Esophagus mucosa (tissue), 1 donor: ENCODE data around the gene FGF5. TPM values are rescaled to one million over a fixed set of nuclear protein-coding genes. Genes with fewer than 3 reads are reported as not detected.
"Not testable (repeated sequence)": the region's sequence is repeated elsewhere in the genome, so short reads cannot be mapped to it uniquely, and the experiment has no call there.

Source experiments
- ATAC-seq: fragments of 200-7000 bp; cut with Tn5 transposase; one replicate; pipeline ENCODE4 v1.9.1; 2020
- total RNA-seq: library from RNA; stranded (reverse); gene quantifications from one replicate; pipeline ENCODE4 v1.2.4, GENCODE V29; 2023
- donor health status: DM: yes; HTN: yes; CAD: no.

Gene FGF5
- total RNA-seq, 1 donor from 2014 or later = not detected

GRCh38 chr4:80255329-80256095 is 11.0 kb upstream of the FGF5 start:
- ATAC-seq = no peak

GRCh38 chr4:80257851-80258250 is 8.6 kb upstream of the FGF5 start:
- no peak for ATAC-seq

GRCh38 chr4:80259012-80259411 is 7.5 kb upstream of the FGF5 start:
- ATAC-seq = no peak

- ATAC-seq = no peak
Measured at GRCh38 chr4:80259817-80260216, 6.6 kb upstream of the FGF5 start.

DNA sequence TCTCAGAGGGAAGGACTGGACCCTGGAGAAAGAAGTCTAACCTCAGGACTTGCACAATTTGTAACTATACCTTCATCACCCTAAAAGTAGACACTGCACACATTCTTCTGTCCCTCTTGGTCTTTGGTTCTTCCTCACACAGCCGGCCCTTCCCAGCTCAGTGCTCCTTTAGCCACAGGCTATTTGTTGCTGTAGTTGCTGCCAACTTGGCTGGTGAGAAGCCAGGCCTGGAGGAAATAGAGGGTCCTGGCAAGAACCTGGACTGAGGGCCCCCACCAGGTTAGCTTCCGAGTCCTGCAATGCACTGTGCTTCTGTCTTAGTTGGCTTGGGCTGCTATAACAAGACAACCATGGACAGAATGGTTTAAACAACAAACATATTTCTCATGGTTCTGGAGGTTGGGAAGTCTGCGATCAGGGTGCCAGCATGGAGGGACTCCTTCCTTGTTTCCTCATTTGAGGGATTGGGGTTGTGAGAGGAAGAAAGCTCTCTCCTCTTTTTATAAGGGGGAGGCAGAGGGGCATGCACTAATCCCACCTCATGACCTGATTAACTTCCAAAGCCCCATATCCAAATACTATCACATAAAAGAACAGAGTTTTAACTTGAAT is 4.4 kb upstream of the FGF5 start:
- no peak for ATAC-seq

DNA sequence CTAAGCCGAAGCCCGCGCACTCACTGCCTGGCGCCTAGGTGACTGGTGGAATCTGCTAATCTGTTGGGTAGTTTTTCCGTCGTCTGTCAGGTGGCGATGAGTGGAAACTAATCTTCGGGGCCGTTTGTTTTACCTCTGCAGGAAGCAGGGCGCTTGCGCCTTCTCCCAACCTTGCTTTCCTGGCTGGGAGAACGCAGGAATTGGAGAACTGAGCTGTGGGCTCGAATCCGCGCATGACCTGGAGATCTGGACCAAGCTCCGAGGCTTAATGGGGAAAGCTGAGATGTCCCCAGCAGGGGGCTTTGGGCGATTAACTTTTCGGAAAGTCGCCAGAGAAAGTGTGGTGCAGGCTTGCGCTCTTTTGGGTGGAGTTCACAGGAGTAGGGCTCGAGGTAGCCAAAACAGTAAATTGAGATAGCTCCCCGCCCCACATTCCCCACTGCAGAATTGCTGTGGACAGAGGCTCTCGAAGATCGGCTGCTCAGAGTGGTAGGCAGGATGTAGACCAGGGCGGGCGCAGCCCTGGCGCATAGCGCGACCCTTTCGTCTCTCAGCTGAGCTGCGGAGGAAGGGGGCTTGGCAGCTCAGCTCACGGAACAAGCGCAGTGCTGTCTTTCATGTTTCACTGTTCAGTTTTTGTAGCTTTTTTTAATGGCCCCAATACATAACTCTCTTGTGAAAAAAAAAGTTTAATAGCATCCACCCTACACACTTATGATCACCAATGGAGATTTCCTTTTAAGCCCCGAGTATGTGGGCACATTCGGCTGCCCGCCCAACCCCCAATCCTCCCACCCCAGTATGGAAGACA is 2.7 kb upstream of the FGF5 start:
- no peak for ATAC-seq

GRCh38 chr4:80264352-80264647 is 2.2 kb upstream of the FGF5 start:
- ATAC-seq = no peak

GRCh38 chr4:80264825-80265224 is 1.6 kb upstream of the FGF5 start:
- no peak for ATAC-seq

- ATAC-seq = no peak
Measured at GRCh38 chr4:80265571-80266252, 752 bp upstream of the FGF5 start.

DNA sequence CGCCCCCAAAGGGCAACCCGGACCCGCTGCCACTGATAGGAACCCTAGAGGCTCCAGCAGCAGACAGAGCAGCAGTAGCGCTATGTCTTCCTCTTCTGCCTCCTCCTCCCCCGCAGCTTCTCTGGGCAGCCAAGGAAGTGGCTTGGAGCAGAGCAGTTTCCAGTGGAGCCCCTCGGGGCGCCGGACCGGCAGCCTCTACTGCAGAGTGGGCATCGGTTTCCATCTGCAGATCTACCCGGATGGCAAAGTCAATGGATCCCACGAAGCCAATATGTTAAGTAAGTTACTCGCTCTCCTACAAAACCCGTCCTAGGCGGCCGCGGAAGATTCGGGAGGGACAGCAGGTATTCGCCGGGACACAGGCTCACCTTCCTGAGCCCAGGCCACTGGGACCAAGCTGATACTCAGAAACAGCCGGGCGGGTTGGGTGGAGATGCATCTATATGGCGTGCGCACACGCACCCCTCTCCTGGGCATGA is 477 bp downstream of the FGF5 start:
- no peak for ATAC-seq

GRCh38 chr4:80268081-80268823 is 1.8 kb downstream of the FGF5 start:
- ATAC-seq = no peak

- ATAC-seq = no peak
Measured at GRCh38 chr4:80268936-80269335, 2.5 kb downstream of the FGF5 start.

- no peak for ATAC-seq
Measured at GRCh38 chr4:80270321-80270720, 3.9 kb downstream of the FGF5 start.

- no peak for ATAC-seq
Measured at GRCh38 chr4:80270868-80271267, 4.4 kb downstream of the FGF5 start.

DNA sequence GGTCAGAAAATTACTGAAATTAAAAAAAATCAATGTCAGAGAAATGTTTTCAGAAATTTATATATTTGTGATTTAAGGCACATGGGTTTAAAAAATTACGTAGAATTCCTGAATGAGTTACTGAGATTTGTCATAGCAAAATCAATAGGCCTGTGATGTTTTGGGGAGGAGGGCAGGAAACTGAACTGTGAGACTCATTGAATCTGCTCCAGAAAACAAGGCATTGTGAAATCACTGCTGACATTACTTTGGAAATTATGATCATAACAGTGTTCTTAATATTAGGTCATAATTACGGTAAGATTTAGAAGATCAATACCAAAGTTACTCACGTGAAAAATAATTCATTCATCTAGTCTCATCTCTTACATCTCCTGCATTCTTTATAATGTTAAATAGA is 5.3 kb downstream of the FGF5 start:
- ATAC-seq = no peak

GRCh38 chr4:80276931-80277330 is 10.5 kb downstream of the FGF5 start:
- ATAC-seq = no peak

GRCh38 chr4:80279751-80280150 is 13.3 kb downstream of the FGF5 start:
- no peak for ATAC-seq

- no peak for ATAC-seq
Measured at GRCh38 chr4:80286451-80286850, 20.0 kb downstream of the FGF5 start.

DNA sequence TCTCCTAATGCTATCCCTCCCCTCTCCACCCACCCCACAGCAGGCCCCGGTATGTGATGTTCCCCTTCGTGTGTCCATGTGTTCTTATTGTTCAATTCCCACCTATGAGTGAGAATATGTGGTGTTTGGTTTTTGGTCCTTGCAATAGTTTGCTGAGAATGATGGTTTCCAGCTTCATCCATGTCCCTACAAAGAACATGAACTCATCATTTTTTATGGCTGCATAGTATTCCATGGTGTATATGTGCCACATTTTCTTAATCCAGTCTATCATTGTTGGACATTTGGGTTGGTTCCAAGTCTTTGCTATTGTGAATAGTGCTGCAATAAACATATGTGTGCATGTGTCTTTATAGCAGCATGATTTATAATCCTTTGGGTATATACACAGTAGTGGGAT is 24.2 kb downstream of the FGF5 start:
- not testable (repeated sequence) for ATAC-seq

DNA sequence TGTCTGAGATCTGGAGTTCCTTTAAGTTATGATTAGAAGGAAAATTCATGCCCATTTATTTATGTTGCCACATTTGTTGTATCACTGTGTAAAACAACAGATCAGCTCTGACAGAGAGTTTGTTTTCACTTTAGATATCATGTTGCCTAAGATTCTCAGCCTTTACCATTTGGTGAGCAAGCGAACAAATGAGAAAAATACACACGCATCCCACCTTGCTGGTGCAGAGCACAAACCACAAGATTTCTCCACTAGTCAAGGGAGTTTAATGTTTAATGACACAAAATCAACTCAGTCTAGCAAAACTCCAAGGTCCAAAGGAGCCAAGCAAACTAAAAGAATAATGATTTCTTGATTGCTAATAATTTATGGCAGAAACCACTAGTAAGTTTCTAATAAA is 27.7 kb downstream of the FGF5 start:
- no peak for ATAC-seq

GRCh38 chr4:80295336-80295735 is 28.9 kb downstream of the FGF5 start:
- ATAC-seq = no peak

GRCh38 chr4:80295826-80296225 is 29.4 kb downstream of the FGF5 start:
- no peak for ATAC-seq
